Effector memory CD8-positive, alpha-beta T cell (primary cell): ENCODE measurements around the gene ALDH3B1.
A peak's percentile ranks its signal among the peaks of the same experiment; 100 is the strongest.

Experiments
- ATAC-seq: fragments of 150-1000 bp; cut with Tn5 transposase; replicated peaks from 2 replicates; pipeline ENCODE4 v1.10.0; 2021; ENCODE audit warnings: mild to moderate bottlenecking, moderate library complexity
- DNase-seq, 3 experiments: peaks; one replicate each; pipeline ENCODE4 v3.0.0; 2021
- H3K27ac Mint-ChIP-seq, 2 donors: one replicate each; pipeline ENCODE4 v1.8.0; 2022; ENCODE audit warnings: mild to moderate bottlenecking in 2 of 2, mixed read lengths in 2 of 2, moderate library complexity in 2 of 2
- H3K27me3 Mint-ChIP-seq, 2 donors: one replicate each; pipeline ENCODE4 v1.8.0; 2022; ENCODE audit warnings: mixed read lengths in 2 of 2
- H3K36me3 Mint-ChIP-seq: one replicate; pipeline ENCODE4 v1.8.0; 2022; ENCODE audit warnings: mild to moderate bottlenecking, moderate library complexity, mixed read lengths; ENCODE audit not compliant: insufficient read depth
- H3K4me1 Mint-ChIP-seq, 2 donors: one replicate each; pipeline ENCODE4 v1.8.0; 2022; ENCODE audit warnings: low read depth in 2 of 2, mixed read lengths in 2 of 2
- H3K4me3 Mint-ChIP-seq, 2 donors: one replicate each; pipeline ENCODE4 v1.8.0; 2022; ENCODE audit warnings: mild to moderate bottlenecking in 2 of 2, mixed read lengths in 2 of 2, moderate library complexity in 2 of 2
- H3K9me3 Mint-ChIP-seq, 2 donors: one replicate each; pipeline ENCODE4 v1.8.0; 2022; ENCODE audit warnings: mixed read lengths in 2 of 2

Gene ALDH3B1

DNA sequence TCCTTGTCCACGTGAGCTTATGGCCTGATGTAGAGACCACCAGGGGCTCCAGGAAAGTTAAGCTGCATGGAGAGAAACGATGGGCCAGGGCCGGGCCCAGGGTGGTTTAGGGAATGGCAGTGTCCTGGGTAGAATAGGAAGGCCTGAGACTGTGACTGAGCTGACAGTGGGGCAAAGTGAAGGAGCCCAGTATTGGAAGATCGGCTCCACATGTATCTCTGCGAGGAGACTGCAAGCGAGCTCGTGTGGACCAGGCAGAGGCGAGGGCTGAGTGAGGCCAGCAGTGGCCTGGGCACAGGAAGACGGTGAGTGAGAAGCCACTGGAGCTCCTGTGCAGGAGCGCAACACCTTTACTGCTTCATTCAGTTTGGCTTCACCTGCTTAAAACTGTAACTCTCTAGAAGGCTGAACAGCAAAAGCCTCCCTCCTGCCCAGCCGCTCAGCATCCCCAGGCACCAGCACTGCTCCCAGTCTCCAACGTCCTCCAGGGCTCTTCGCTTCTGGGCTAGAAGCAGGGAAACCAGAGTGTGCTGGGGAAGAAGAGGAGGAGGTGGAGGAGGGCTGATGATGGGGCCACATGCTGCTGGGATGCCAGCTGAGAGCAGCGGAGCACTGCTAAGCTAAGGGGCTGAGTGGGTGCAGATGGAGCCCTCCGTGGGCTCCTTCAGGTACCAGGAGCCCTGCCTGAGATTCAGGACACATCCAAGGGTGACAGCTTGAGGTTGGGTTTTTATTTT, 42.2 kb downstream of the ALDH3B1 start:
- H3K4me1 Mint-ChIP-seq = no peaks in the 10 kb centered on the region
- H3K9me3 Mint-ChIP-seq = no peaks in the 10 kb centered on the region
- no peaks in the 10 kb centered on the region for H3K27me3 Mint-ChIP-seq
- DNase-seq (no peak), ATAC-seq (no peak)
- peaks cover 32% of the 10 kb centered on the region for H3K36me3 Mint-ChIP-seq
- H3K27ac Mint-ChIP-seq = peak overlapping the region; percentile 27 to 59
- no peak overlapping the region for H3K4me3 Mint-ChIP-seq

DNA sequence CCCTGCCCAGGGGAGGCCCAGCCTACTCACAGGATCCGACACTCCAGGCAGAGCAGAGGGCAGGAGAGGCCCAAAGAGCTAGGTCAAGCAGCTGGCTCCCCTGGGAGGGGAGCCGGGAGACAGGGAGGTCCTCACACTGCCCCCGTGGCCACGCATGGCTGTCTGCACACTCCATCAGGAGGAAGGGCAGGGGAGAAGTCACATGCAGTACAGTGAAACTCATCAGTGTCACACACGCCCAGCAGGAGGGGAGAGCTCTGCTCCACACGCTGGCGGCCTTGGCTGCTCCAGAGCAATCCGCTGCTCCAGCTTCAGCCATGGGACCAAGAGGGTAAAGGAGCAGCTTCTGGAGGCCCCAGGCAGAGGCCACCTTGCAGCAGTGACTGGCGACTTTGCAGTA, 43.0 kb downstream of the ALDH3B1 start:
- peaks cover 25% of the 10 kb centered on the region for H3K36me3 Mint-ChIP-seq
- no peak for DNase-seq
- no peak for ATAC-seq
- H3K27ac Mint-ChIP-seq = peak overlapping the region; percentile 27 to 59
- no peaks in the 10 kb centered on the region for H3K27me3 Mint-ChIP-seq
- no peaks in the 10 kb centered on the region for H3K4me1 Mint-ChIP-seq
- no peak overlapping the region for H3K4me3 Mint-ChIP-seq
- no peaks in the 10 kb centered on the region for H3K9me3 Mint-ChIP-seq

DNA sequence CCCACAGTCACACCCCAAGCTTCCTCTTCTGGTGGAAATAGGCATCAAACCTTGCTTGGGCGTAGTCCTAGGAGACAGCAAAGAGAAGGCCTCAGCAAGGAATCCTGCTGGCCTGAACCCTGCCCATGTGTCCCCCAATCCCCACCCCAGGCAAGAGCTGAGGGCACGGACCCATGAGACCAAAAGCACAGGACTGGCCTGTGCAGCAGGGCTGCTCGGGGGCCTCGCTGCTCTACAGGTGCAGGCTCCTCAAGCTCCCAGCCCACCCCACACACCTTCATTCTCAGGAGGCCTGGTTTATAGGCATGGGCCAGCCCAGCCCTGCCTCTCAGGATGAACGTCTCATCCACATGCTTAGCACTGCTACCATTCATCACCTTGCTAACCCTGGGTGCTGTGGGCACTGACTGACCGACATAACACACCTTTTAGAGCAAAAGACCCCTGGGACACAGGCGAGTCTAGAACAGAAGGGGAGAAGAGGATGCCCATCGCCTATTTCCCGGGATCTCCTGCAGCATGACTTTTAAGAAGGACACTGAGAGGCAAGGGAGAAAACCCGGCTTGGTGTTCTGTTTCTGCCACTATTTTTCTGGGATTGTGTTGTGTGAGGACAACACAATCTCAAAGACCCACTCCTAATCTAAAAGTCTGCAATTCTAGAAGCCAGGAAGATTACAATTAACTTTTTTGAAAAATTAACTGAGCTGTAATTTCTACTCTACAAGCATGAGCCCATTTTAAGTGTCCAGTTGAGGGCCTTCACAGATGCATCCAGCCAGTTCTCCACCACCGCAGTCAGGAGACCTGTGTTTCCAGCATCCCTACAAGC, 44.1 kb downstream of the ALDH3B1 start:
- Mint-ChIP-seq H3K4me3 (no peak overlapping the region), H3K27ac (peak overlapping the region in 1 of 2 donors; percentile 15), H3K9me3 (no peaks in the 10 kb centered on the region), H3K4me1 (no peaks in the 10 kb centered on the region), H3K27me3 (no peaks in the 10 kb centered on the region), H3K36me3 (peaks cover 19% of the 10 kb centered on the region)
- no peak for DNase-seq
- ATAC-seq = no peak

DNA sequence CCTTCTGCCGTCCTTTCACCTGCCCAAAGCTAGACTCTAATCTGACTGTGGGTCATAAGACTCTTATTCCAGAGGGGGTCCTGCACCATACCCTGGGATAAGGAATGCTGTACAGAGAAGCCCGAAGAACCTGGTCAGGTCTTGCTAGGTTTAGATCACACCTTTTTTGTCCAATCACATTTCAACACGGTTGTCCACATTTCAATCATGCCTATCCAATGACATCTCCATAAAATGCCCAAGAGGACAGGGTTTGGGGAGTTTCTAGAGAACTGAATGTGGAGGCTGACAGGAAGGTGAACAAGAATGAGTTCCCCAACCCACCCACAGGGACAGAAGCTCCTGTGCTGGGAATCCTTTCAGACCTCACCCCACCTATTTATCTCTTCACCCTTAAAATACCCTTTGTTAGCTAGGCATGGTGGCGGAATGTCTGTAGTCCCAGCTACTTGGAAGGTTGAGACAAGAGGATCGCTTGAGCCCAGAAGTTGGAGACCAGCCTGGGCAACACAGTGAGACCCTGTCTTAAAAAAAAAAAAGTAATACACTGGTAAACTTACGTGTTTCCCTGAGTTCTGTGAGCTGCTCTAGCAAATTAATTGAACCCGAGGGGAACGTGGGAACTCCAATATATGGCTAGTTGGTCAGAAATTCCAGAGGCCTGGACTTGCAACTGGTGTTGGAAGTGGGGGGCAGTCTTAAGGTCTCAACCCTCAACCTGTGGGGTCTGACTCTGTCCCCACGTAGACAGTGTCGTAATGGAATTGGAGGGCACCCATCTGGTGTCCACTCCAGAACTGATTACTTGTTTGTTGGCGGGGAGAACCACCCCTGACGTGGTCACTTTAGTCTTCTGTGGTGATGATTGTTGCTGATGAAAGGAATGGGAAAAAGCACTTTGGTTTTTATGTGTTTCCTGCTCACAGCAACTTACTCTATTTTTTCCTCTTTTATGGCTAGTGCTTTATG, 46.5 kb downstream of the ALDH3B1 start:
- H3K4me3 Mint-ChIP-seq = no peak overlapping the region
- H3K27me3 Mint-ChIP-seq = no peaks in the 10 kb centered on the region
- H3K27ac Mint-ChIP-seq = no peak overlapping the region

DNA sequence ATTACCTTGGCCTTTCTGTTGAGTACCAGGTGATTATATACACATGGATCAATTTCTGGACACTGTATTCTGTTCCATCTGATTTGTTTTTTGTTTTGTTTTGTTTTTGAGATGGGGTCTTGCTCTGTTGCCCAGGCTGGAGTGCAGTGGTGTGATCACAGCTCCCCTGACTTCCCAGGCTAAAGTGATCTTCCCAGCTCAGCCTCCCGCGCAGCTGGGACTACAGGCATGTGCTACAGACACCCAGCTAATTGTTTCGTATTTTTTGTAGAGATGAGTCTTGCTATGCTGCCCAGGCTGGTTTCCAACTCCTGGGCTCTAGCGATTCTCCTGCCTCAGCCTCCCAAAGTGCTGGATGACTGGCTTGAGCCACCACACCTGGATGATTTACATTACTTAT, 47.7 kb downstream of the ALDH3B1 start:
- no peak overlapping the region for H3K4me3 Mint-ChIP-seq
- no peak overlapping the region for H3K27ac Mint-ChIP-seq
- ATAC-seq (no peak), DNase-seq (no peak)
- H3K4me1 Mint-ChIP-seq = no peaks in the 10 kb centered on the region
- no peaks in the 10 kb centered on the region for H3K9me3 Mint-ChIP-seq
- H3K36me3 Mint-ChIP-seq = peaks cover 4% of the 10 kb centered on the region
- H3K27me3 Mint-ChIP-seq = no peaks in the 10 kb centered on the region

More for the DNA sequence above, 46.5 kb downstream of the ALDH3B1 start:
- Mint-ChIP-seq H3K4me1 (no peaks in the 10 kb centered on the region), H3K9me3 (no peaks in the 10 kb centered on the region), H3K36me3 (peaks cover 11% of the 10 kb centered on the region)
- DNase-seq (no peak), ATAC-seq (no peak)

DNA sequence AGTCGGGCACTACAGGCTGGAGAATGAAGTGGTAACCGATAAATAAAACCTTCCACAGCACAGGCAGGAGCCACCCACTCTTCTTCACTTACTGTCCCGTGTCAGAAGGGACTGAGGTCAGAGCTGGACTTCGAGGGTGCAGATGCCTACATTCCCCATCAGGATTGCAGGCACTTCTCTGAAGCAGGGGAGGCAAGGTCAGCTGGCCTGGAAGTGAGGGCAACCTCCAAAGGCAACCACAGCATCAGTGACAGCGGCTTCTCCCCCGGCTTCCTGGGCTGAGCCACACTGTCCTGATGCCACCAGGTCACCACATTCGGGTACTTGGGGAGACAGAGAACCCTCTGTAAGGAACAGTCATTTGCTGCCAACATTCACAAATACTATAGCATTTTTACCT, 51.4 kb downstream of the ALDH3B1 start:
- H3K4me3 Mint-ChIP-seq = no peak overlapping the region
- no peaks in the 10 kb centered on the region for H3K4me1 Mint-ChIP-seq
- DNase-seq (no peak), ATAC-seq (no peak)
- no peak overlapping the region for H3K27ac Mint-ChIP-seq
- H3K36me3 Mint-ChIP-seq = no peaks in the 10 kb centered on the region
- no peaks in the 10 kb centered on the region for H3K27me3 Mint-ChIP-seq
- no peaks in the 10 kb centered on the region for H3K9me3 Mint-ChIP-seq

DNA sequence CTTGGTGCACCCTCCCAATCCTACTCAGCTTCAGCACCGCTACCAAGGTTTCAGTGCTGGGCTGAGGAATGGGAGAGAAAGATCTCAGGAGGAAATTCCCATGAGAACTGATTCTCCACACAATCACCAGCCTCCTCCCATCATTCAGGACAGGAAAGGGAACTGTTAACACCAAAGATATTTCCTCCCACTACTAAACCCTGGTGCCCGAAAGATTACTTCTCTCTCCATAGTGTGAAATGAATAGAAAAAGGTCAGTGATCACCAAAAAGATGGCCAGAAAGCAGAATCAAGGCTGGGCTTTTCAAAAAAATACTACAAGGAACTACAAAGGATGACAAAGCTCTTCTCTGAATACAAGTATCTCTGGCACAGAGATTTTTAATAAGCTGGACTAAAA, 54.8 kb downstream of the ALDH3B1 start:
- Mint-ChIP-seq H3K27ac (no peak overlapping the region), H3K4me3 (no peak overlapping the region), H3K9me3 (no peaks in the 10 kb centered on the region), H3K27me3 (no peaks in the 10 kb centered on the region), H3K36me3 (no peaks in the 10 kb centered on the region), H3K4me1 (no peaks in the 10 kb centered on the region)
- ATAC-seq (no peak), DNase-seq (no peak)

DNA sequence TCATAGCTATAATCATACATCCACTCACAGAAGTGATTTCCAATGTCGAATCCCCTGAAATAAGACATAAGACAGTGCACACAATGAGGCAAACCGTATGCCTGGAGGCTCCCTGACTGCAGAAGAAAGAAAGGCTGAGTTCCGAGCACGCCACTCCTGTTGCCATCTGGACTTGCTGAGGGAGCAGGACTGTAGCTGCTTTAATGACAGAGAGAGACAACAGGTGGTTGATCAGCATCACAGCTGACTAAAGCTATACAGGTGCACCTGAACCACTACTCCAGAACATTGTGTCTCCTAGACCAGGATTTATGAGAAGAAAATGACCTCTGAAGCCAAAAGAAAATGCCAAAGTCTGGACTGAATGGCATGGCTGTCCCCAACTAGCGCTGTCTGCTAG, 55.7 kb downstream of the ALDH3B1 start:
- no peak overlapping the region for H3K4me3 Mint-ChIP-seq
- no peak for ATAC-seq
- H3K27ac Mint-ChIP-seq = no peak overlapping the region
- no peaks in the 10 kb centered on the region for H3K4me1 Mint-ChIP-seq
- no peaks in the 10 kb centered on the region for H3K9me3 Mint-ChIP-seq
- DNase-seq = no peak
- no peaks in the 10 kb centered on the region for H3K27me3 Mint-ChIP-seq
- no peaks in the 10 kb centered on the region for H3K36me3 Mint-ChIP-seq

DNA sequence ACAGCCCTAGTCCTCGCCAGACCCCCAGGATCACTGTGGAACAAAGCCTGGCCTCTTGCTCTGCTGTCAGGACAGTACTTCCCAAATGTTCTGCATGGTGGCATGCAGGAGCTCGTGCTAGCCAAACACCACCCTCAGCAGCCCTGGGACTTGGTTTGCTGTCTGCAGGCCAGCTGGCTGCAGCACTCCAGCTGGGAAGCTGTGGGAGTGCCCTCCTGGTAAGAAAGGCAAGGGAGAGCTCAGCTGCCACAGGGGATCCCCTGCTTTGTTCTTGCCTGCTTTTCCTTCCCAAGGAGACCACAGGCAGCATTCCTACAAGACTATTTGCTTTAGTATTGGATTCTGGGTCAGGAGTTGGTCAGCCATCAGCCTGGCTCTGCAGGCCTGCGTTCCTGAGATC, 56.6 kb downstream of the ALDH3B1 start:
- Mint-ChIP-seq H3K27ac (no peak overlapping the region), H3K9me3 (no peaks in the 10 kb centered on the region), H3K36me3 (no peaks in the 10 kb centered on the region), H3K4me1 (no peaks in the 10 kb centered on the region), H3K27me3 (no peaks in the 10 kb centered on the region), H3K4me3 (no peak overlapping the region)
- DNase-seq (no peak), ATAC-seq (no peak)

DNA sequence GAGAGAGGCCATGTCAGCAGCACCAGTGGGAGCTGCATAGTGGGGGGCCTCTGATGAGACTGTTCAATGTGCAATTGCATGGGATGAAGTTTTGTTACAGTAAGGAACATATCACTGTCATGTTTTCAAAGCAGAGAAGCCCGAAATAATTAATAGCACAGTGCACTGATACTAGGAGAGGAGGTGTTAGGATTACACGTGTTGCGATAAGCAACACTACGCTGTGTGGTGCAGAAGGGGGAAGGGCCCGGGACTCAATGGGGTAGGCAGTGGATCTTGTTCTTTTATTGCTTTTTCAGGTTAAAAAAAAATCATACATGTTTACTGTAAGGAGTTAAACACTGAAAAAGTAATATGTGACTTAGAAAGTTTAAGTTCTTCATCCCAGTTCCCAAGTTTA, 57.9 kb downstream of the ALDH3B1 start:
- DNase-seq (no peak), ATAC-seq (no peak)
- H3K9me3 Mint-ChIP-seq = no peaks in the 10 kb centered on the region
- H3K27me3 Mint-ChIP-seq = no peaks in the 10 kb centered on the region
- no peaks in the 10 kb centered on the region for H3K4me1 Mint-ChIP-seq
- H3K27ac Mint-ChIP-seq = no peak overlapping the region
- no peaks in the 10 kb centered on the region for H3K36me3 Mint-ChIP-seq
- H3K4me3 Mint-ChIP-seq = no peak overlapping the region

DNA sequence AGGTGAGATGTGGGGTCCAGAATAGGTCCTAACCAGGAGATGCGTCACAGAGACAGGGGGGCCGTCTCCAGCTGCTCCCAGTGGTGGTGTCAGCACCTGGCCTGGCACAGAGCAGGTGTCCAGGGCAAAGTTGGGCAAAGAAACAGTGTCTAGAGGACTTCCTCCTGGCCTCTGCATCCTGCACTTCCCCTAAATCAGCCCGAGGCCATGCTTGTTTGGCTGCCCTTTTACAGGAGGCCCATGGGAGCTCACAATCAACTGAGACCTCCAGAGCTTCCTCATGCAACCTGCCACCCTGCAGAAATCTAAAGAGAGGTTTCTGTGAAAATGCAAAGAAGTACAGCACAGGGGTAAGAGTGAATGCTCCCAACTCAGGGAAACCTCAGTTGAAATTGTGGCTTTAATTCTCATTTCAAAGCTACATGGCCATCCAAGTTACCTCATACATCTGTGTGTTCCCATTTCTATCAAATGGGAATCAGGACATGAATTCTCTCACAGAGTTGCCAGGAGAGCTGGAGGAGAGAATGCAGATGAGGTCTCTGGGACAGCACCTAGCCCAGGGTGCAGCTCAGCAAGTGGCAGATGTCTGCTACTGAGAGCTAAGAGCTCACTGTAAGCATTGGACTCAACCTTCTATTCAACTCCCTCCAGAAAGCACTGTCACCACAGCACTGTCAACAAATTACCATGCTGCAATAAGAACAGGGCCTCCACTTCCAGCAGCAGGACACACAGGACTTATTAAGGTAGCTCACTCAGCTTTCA, 61.3 kb downstream of the ALDH3B1 start:
- H3K27ac Mint-ChIP-seq = no peak overlapping the region
- DNase-seq = no peak
- no peak overlapping the region for H3K4me3 Mint-ChIP-seq
- no peaks in the 10 kb centered on the region for H3K9me3 Mint-ChIP-seq
- no peaks in the 10 kb centered on the region for H3K27me3 Mint-ChIP-seq
- ATAC-seq = no peak
- no peaks in the 10 kb centered on the region for H3K36me3 Mint-ChIP-seq
- H3K4me1 Mint-ChIP-seq = no peaks in the 10 kb centered on the region

DNA sequence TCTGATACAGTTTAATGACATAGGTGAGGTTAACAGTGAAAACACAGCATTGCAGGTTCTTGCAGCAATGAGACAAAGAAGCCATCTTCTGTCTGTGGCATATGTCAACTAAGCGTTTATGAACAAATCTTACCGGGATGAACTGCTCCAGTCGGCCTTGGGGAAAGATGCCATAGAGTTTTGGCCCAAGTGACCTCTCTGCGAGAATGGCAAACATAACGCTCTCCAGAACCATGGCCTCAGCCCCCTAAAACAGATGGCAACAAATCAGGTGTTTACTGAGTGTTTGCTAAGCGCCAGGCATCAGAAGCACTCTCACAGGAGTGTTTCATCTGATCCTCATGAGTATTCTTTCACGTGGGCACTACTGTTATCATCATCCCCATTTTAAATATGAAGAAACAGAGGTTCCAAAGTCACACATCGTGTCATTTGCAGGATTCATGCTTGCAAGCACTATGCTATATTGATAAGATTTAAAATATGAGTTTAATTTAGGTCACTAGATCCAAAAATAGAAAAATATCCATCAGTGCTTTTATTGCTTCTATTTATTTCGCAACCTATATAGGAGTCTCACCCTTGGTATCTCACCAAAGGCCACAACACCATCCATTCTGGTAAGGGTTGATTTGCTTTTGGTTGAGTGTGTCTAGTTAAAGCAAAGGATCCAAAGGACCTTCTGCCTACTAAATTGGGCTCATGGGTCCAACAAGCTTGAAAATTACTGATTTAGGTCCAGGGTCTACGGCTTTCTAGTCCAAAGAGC, 64.6 kb downstream of the ALDH3B1 start:
- no peak for ATAC-seq
- Mint-ChIP-seq H3K4me1 (peaks cover 0 to 1% of the 10 kb centered on the region in 2 donors), H3K36me3 (peaks cover 5% of the 10 kb centered on the region), H3K4me3 (no peak overlapping the region), H3K9me3 (no peaks in the 10 kb centered on the region), H3K27ac (peak overlapping the region in 1 of 2 donors; percentile 7), H3K27me3 (no peaks in the 10 kb centered on the region)
- DNase-seq = no peak
